ENCODE measurements around the gene OR4K1. TPM values are rescaled to one million over a fixed set of nuclear protein-coding genes. Genes with fewer than 3 reads are reported as not detected.

Gene OR4K1
- total and polyA plus RNA-seq, 9 of the 15 experiments (the other 6 are each of a cell fraction or from before 2014, with no cell fraction given), result not detected

- no peak for TF ChIP-seq REST (IDR thresholded peaks at IDR 0.05; ENCODE audit: borderline replicate concordance)
- TF ChIP-seq REST (CRISPR knock-in tag; IDR thresholded peaks at IDR 0.05; ENCODE audit: low read depth), result no peak
These were observed 12.0 kb upstream of the OR4K1 start (continued) for GRCh38 chr14:19918553-19919264.
